IMR-90 (cell line): ENCODE data around the gene BRD3. TPM values are rescaled to one million over a fixed set of nuclear protein-coding genes. Genes with fewer than 3 reads are reported as not detected.

ENCODE experiments used
- ATAC-seq: fragments of 200-7000 bp; cut with Tn5 transposase; 2 replicates; pipeline ENCODE4 v1.9.1; 2020; ENCODE audit warnings: low read depth, mild to moderate bottlenecking, moderate library complexity
- BruUV-seq: library from RNA; stranded (reverse); fragments of 400-500 nt; replicated peaks from 2 replicates; lab custom pipeline; 2021; lab: Mats Ljungman, UMichigan
- CTCF ChIA-PET: fragments of 300-600 bp; formaldehyde crosslinking; extraction: SDS; loops from one replicate; lab custom pipeline; 2021; ENCODE audit warnings: antibody characterized with exemption; lab: Yijun Ruan, JAX
- POLR2A ChIA-PET: fragments of 300-600 bp; sonication (Branson Sonifier 250); formaldehyde crosslinking; loops from one replicate; lab custom pipeline; 2022; ENCODE audit warnings: antibody characterized with exemption; ENCODE audit not compliant: unreplicated experiment; lab: Charles Lee
- DNase-seq: peaks from one replicate; pipeline ENCODE4 v3.0.0; 2013
- H2AFZ ChIP-seq: replicated peaks from 2 replicates; pipeline ENCODE3; 2013; ENCODE audit warnings: low read length, mild to moderate bottlenecking; ENCODE audit not compliant: poor library complexity
- H2AK5ac ChIP-seq: 2 replicates; pipeline ENCODE4 v1.6.1; 2013; ENCODE audit warnings: low read depth, low read length, inconsistent platforms
- H2AK9ac ChIP-seq: replicated peaks from 2 replicates; pipeline ENCODE3; 2013; ENCODE audit warnings: mild to moderate bottlenecking, low read depth, low read length, moderate library complexity; ENCODE audit not compliant: poor library complexity
- H2BK120ac ChIP-seq: 2 replicates; pipeline ENCODE4 v1.6.1; 2013; ENCODE audit warnings: low read depth, low read length, inconsistent platforms
- H2BK15ac ChIP-seq: 3 replicates; pipeline ENCODE4 v1.6.1; 2013; ENCODE audit warnings: low read depth, low read length, inconsistent platforms
- H2BK20ac ChIP-seq: 2 replicates; pipeline ENCODE4 v1.6.1; 2013; ENCODE audit warnings: low read depth, mild to moderate bottlenecking, inconsistent platforms, low read length, moderate library complexity
- H2BK5ac ChIP-seq: 2 replicates; pipeline ENCODE4 v1.6.1; 2013; ENCODE audit warnings: mild to moderate bottlenecking, low read depth, low read length, inconsistent platforms; ENCODE audit not compliant: poor library complexity, severe bottlenecking
- H3K14ac ChIP-seq: replicated peaks from 2 replicates; pipeline ENCODE4 v1.6.1; 2013; ENCODE audit warnings: low read depth, low read length, inconsistent platforms
- H3K18ac ChIP-seq: 2 replicates; pipeline ENCODE4 v1.6.1; 2013; ENCODE audit warnings: low read depth, low read length, control low read depth
- H3K23ac ChIP-seq: 2 replicates; pipeline ENCODE4 v1.6.1; 2013; ENCODE audit warnings: low read depth, low read length, inconsistent platforms
- H3K27ac ChIP-seq: 2 replicates; pipeline ENCODE4 v1.5.1; 2013; ENCODE audit warnings: mild to moderate bottlenecking, control low read depth, low read length; ENCODE audit not compliant: insufficient read depth
- H3K27me3 ChIP-seq: 2 replicates; pipeline ENCODE4 v1.6.1; 2013; ENCODE audit warnings: low read length; ENCODE audit not compliant: control insufficient read depth, insufficient read depth
- H3K36me3 ChIP-seq: 2 replicates; pipeline ENCODE4 v1.6.1; 2013; ENCODE audit warnings: low read length, mixed read lengths; ENCODE audit not compliant: control insufficient read depth, insufficient read depth
- H3K4ac ChIP-seq: 2 replicates; pipeline ENCODE4 v1.6.1; 2013; ENCODE audit warnings: low read depth, low read length, inconsistent platforms
- H3K4me1 ChIP-seq: 2 replicates; pipeline ENCODE4 v1.6.1; 2013; ENCODE audit warnings: low read length, mixed read lengths; ENCODE audit not compliant: control insufficient read depth, insufficient read depth
- H3K4me2 ChIP-seq: 2 replicates; pipeline ENCODE4 v1.6.1; 2013; ENCODE audit warnings: low read depth, mild to moderate bottlenecking, control low read depth, low read length, moderate library complexity
- H3K4me3 ChIP-seq: 2 replicates; pipeline ENCODE4 v1.5.1; 2013; ENCODE audit warnings: low read depth, mild to moderate bottlenecking, control low read depth, low read length, moderate library complexity; ENCODE audit not compliant: insufficient read depth
- H3K56ac ChIP-seq: 2 replicates; pipeline ENCODE4 v1.6.1; 2013; ENCODE audit warnings: low read length, inconsistent platforms; ENCODE audit not compliant: insufficient read depth; ENCODE audit errors: extremely low read depth
- H3K79me1 ChIP-seq, 2 experiments: 2 replicates each; pipeline ENCODE4 v1.6.1; 2013; ENCODE audit warnings: low read length in 2 of 2, inconsistent platforms in 1 of 2, low read depth in 1 of 2
- H3K9ac ChIP-seq: 2 replicates; pipeline ENCODE4 v1.6.1; 2013; ENCODE audit warnings: low read depth, low read length, control low read depth
- H3K9me1 ChIP-seq: 2 replicates; pipeline ENCODE4 v1.6.1; 2013; ENCODE audit warnings: low read length, inconsistent platforms; ENCODE audit not compliant: insufficient read depth
- H3K9me3 ChIP-seq: 2 replicates; pipeline ENCODE4 v1.6.1; 2013; ENCODE audit warnings: low read length; ENCODE audit not compliant: control insufficient read depth, insufficient read depth
- H4K20me1 ChIP-seq: 2 replicates; pipeline ENCODE4 v1.6.1; 2013; ENCODE audit warnings: low read length, inconsistent platforms; ENCODE audit not compliant: insufficient read depth
- H4K5ac ChIP-seq: 2 replicates; pipeline ENCODE4 v1.6.1; 2013; ENCODE audit warnings: mild to moderate bottlenecking, low read depth, low read length, control low read depth
- H4K8ac ChIP-seq, 2 experiments: 2 replicates each; pipeline ENCODE4 v1.6.1; 2013; ENCODE audit warnings: low read depth in 2 of 2, low read length in 2 of 2, control low read depth in 1 of 2, inconsistent platforms in 1 of 2
- H4K91ac ChIP-seq: 2 replicates; pipeline ENCODE4 v1.6.1; 2013; ENCODE audit warnings: low read depth, low read length, inconsistent platforms; ENCODE audit not compliant: insufficient read depth
- BHLHE40 ChIP-seq: fragments of 150-350 bp; IDR thresholded peaks from 2 replicates; pipeline ENCODE4 v1.6.1; 2016; ENCODE audit warnings: mild to moderate bottlenecking, low read depth, low read length
- CEBPB ChIP-seq: IDR thresholded peaks from 2 replicates; pipeline ENCODE4 v1.6.1; 2012; ENCODE audit warnings: low read depth, low read length, improper control_type of control experiment
- ELK1 ChIP-seq: fragments of 150-350 bp; IDR thresholded peaks from 2 replicates; pipeline ENCODE4 v1.6.1; 2016; ENCODE audit warnings: low read depth, mild to moderate bottlenecking, low read length, moderate library complexity, borderline replicate concordance
- FOS ChIP-seq: fragments of 150-350 bp; IDR thresholded peaks from 2 replicates; pipeline ENCODE4 v1.6.1; 2016; ENCODE audit warnings: low read depth, low read length
- MAFK ChIP-seq: IDR thresholded peaks from 2 replicates; pipeline ENCODE4 v1.6.1; 2012; ENCODE audit warnings: low read depth, low read length, improper control_type of control experiment
- MAZ ChIP-seq: IDR thresholded peaks from 2 replicates; pipeline ENCODE4 v1.6.1; 2012; ENCODE audit warnings: low read depth, mild to moderate bottlenecking, low read length, improper control_type of control experiment, moderate library complexity, borderline replicate concordance
- MXI1 ChIP-seq: IDR thresholded peaks from 2 replicates; pipeline ENCODE4 v1.6.1; 2012; ENCODE audit warnings: low read depth, mild to moderate bottlenecking, low read length, moderate library complexity, borderline replicate concordance
- NFE2L2 ChIP-seq: fragments of 150-350 bp; IDR thresholded peaks from 2 replicates; pipeline ENCODE4 v1.6.1; 2016; ENCODE audit warnings: low read depth, mild to moderate bottlenecking, low read length
- POLR2A ChIP-seq: IDR thresholded peaks from 2 replicates; pipeline ENCODE4 v1.6.1; 2012; ENCODE audit warnings: mild to moderate bottlenecking, low read depth, low read length
- RAD21 ChIP-seq: IDR thresholded peaks from 2 replicates; pipeline ENCODE4 v1.6.1; 2012; ENCODE audit warnings: low read length, improper control_type of control experiment
- SMC3 ChIP-seq: fragments of 150-350 bp; IDR thresholded peaks from 2 replicates; pipeline ENCODE4 v1.6.1; 2016; ENCODE audit warnings: low read depth, mild to moderate bottlenecking, antibody characterized with exemption, low read length, moderate library complexity
- USF2 ChIP-seq: fragments of 150-350 bp; IDR thresholded peaks from 2 replicates; pipeline ENCODE4 v1.6.1; 2017; ENCODE audit warnings: mild to moderate bottlenecking, antibody characterized with exemption, low read length, low read depth
- WGBS, 2 experiments: methylation state at CpG; one replicate each; pipeline versions ENCODE4 v1.1.5 to v1.1.7; 2013; ENCODE audit warnings: missing lambda C conversion rate in 2 of 2; ENCODE audit not compliant: insufficient read length in 1 of 2; ENCODE audit errors: extremely low coverage in 2 of 2; 5-methylcytosine and 5-hydroxymethylcytosine counted together
- dilution Hi-C: fragments of 300-500 bp; cut with HindIII; formaldehyde crosslinking; loops from one replicate; pipeline ENCODE4 v1.14.3; 2018; ENCODE audit warnings: low sequenced_read_pairs; ENCODE audit not compliant: unreplicated experiment
- in situ Hi-C: fragments of 300-500 bp; cut with MboI; formaldehyde crosslinking; loops from 3 replicates; pipeline ENCODE4 v1.14.3; 2019; ENCODE audit warnings: low sequenced_read_pairs, inconsistent platforms, mixed read lengths
- intact Hi-C: fragments of 100-400 bp; cut with micrococcal nuclease; formaldehyde crosslinking; loops from 2 replicates; pipeline ENCODE4 v1.10.0; 2022
- polyA plus RNA-seq, 3 experiments: library from polyadenylated mRNA; depleted of rRNA; stranded (reverse); fragments of >200 nt; gene quantifications; 2 replicates each; pipeline ENCODE4 v1.2.3, GENCODE V29; 2012; ENCODE audit warnings: low replicate concordance in 1 of 3
- total RNA-seq: library from RNA; depleted of rRNA; stranded (reverse); fragments of >200 nt; gene quantifications from 2 replicates; pipeline ENCODE4 v1.2.3, GENCODE V29; 2012
- TF ChIP-seq, protein P1 (sequence below): conservative IDR thresholded peaks from 2 replicates; pipeline ENCODE4 v1.5.1; 2012; ENCODE audit warnings: mild to moderate bottlenecking, low read depth, low read length, improper control_type of control experiment

The BRD3 gene
- total and polyA plus RNA-seq, 2 of the 4 experiments (the other 2 are of a cell fraction) = 2.2 to 7.1 TPM

DNA sequence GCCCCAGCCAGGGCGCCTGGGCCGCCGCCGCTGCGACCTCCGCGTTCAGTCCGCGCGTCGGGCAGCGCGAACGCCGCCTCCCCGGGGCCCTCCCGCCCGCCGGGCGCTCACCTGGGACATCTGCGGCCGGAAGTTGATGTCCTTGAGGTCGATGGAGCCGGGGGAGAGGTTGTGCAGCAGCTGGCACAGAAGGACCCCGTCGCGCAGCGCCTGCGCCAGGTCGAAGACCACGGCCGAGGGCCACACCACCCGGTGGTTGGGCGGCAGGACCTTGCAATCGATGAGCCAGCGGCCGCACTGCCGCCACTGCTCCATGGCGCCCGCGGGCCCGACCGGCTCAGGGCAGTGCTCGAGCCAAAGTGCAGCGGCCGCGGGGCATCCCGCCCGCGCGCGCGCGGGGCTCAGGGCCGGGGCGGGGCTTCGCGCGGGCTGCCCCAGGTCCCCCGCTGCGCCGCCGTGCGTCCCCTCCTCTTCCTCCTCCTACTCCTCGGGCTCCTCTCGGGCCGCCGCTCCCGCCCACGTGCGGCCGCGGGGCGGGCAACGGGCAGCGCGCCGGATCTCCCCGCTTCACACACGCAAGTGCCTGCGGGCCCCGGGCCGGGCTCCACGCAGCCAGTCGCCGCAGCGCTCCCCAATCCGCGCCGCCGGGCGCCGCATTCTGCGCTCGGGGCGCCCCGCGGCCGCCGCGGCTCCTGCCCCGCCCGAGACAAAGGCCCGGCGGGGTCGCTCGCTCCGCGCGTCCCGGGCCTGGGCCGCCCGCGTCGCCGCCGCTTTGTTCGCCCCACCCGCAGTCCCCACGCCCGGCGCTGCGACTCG, 75.7 kb downstream of the BRD3 start, which contains the start of gene VAV2:
VAV2 (minus strand) TSS at position 361 of the 816 bp plus-strand sequence; CDS start at position 315, 46 bp downstream.
- no TSS peak for BruUV-seq
- POLR2A ChIA-PET = no interaction called here
- TF ChIP-seq MXI1 (peak; percentile 75; the same call in 1 of the 2 replicates), CEBPB (no peak), NFE2L2 (no peak), MAZ (no peak), USF2 (peak; percentile 30; the same call in 1 of the 2 replicates), SMC3 (no peak), ELK1 (no peak), RAD21 (no peak), BHLHE40 (no peak), POLR2A (no peak), MAFK (no peak), FOS (no peak)
- TF ChIP-seq, protein P1, sequence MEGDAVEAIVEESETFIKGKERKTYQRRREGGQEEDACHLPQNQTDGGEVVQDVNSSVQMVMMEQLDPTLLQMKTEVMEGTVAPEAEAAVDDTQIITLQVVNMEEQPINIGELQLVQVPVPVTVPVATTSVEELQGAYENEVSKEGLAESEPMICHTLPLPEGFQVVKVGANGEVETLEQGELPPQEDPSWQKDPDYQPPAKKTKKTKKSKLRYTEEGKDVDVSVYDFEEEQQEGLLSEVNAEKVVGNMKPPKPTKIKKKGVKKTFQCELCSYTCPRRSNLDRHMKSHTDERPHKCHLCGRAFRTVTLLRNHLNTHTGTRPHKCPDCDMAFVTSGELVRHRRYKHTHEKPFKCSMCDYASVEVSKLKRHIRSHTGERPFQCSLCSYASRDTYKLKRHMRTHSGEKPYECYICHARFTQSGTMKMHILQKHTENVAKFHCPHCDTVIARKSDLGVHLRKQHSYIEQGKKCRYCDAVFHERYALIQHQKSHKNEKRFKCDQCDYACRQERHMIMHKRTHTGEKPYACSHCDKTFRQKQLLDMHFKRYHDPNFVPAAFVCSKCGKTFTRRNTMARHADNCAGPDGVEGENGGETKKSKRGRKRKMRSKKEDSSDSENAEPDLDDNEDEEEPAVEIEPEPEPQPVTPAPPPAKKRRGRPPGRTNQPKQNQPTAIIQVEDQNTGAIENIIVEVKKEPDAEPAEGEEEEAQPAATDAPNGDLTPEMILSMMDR = no peak

More for the DNA sequence above, 75.7 kb downstream of the BRD3 start, which contains the start of gene VAV2:
- peaks cover 9 to 49% of the 10 kb centered on the region in 2 experiments for H3K79me1 ChIP-seq
- H3K9ac ChIP-seq = peak within 1 kb of the TSS; percentile 79
- peaks cover 44% of the 10 kb centered on the region for H4K20me1 ChIP-seq
- CTCF ChIA-PET = interaction anchor here (1.4 to 4.0 kb wide), 2 partner anchors 205 to 210 kb away, joined by 3 to 24 read pairs; no protein-coding TSS in a partner anchor
- peak within 1 kb of the TSS; percentile 56 for H2BK120ac ChIP-seq
- H4K5ac ChIP-seq = peak within 1 kb of the TSS; percentile 73
- 0% methylated on average over 53 of the region's 124 CpGs; no CpG with 5 or more reads in 1 of the 2 experiments for WGBS, 2 experiments
- peak within 1 kb of the TSS; percentile 81 for H2BK5ac ChIP-seq
- H3K9me3 ChIP-seq = no peaks in the 10 kb centered on the region
- ATAC-seq (peak; percentile 63), DNase-seq (peak; percentile 45)
- peak within 1 kb of the TSS; percentile 96 for H2AFZ ChIP-seq
- H3K4me2 ChIP-seq = peak within 1 kb of the TSS; percentile 90
- H3K4ac ChIP-seq = peak within 1 kb of the TSS; percentile 97
- intact Hi-C loops = loop anchor here (5.0 kb wide), 1 partner anchor 585 kb away; no protein-coding TSS in a partner anchor
- peak within 1 kb of the TSS; percentile 92 for H3K23ac ChIP-seq
- peak within 1 kb of the TSS; percentile 82 for H3K14ac ChIP-seq
- peak within 1 kb of the TSS; percentile 21 for H3K18ac ChIP-seq
- H3K4me3 ChIP-seq = peak within 1 kb of the TSS; percentile 73
- H3K56ac ChIP-seq = peak within 1 kb of the TSS; percentile 85
- 0 out of 2 replicates have a peak, but pooled peaks cover 1% of the 10 kb centered on the region for H3K27me3 ChIP-seq
- H2BK15ac ChIP-seq = no peak within 1 kb of the TSS
- H2AK5ac ChIP-seq = peak within 1 kb of the TSS; percentile 96
- H3K4me1 ChIP-seq = peaks cover 11% of the 10 kb centered on the region; the same call in 1 of the 2 replicates
- peaks cover 9% of the 10 kb centered on the region for H3K9me1 ChIP-seq
- dilution Hi-C loops = no loop called here
- H3K36me3 ChIP-seq = no peaks in the 10 kb centered on the region
- H4K8ac ChIP-seq = peak within 1 kb of the TSS; percentile 72 to 90; a peak in 3 of 4 replicates
- in situ Hi-C loops = loop anchor here (5.0 to 10.0 kb wide), 2 partner anchors 205 to 457 kb away; partner anchors contain the start of gene ADAMTSL2
- H4K91ac ChIP-seq = peak within 1 kb of the TSS; percentile 86
- H2AK9ac ChIP-seq = peak within 1 kb of the TSS; percentile 100
- peak within 1 kb of the TSS; percentile 93 for H3K27ac ChIP-seq
- H2BK20ac ChIP-seq = 0 out of 2 replicates have a peak within 1 kb of the TSS, but pooled peaks have one; percentile 14
